ENCODE measurements around the gene SUGP1. TPM values are rescaled to one million over a fixed set of nuclear protein-coding genes. Genes with fewer than 3 reads are reported as not detected.
A peak's percentile ranks its signal among the peaks of the same experiment; 100 is the strongest.

The SUGP1 gene
- total RNA-seq, 1 experiment from 2014 or later: 81.3 TPM

- CTCF ChIA-PET: no interaction called here
- DNase-seq (ENCODE audit: low spot score) (no peak), ATAC-seq (no peak)
- TF ChIP-seq AR (CRISPR knock-in tag; IDR thresholded peaks at IDR 0.05) (no peak), ZNF263 (CRISPR knock-in tag; IDR thresholded peaks at IDR 0.05; ENCODE audit: low read depth) (peak; percentile 64; the same call in 1 of the 2 replicates)
- Mint-ChIP-seq H3K27ac (no peak overlapping the region), H3K4me1 (no peaks in the 10 kb centered on the region), H3K4me3 (no peak overlapping the region), H3K9me3 (peaks cover 13% of the 10 kb centered on the region), H3K36me3 (peaks cover 4% of the 10 kb centered on the region), H3K27me3 (ENCODE audit: low read depth) (peaks cover 29% of the 10 kb centered on the region)
- POLR2A ChIA-PET: no interaction called here
Observed at GRCh38 chr19:19239675-19240074, 80.6 kb downstream of the SUGP1 start.

- H3K4me3 Mint-ChIP-seq: no peak overlapping the region
- ChIA-PET CTCF (no interaction called here), POLR2A (no interaction called here)
- ATAC-seq: no peak; the same call in 1 of the 2 replicates
- no peak overlapping the region for H3K27ac Mint-ChIP-seq
- H3K9me3 Mint-ChIP-seq: peaks cover 25% of the 10 kb centered on the region
- H3K36me3 Mint-ChIP-seq: peaks cover 4% of the 10 kb centered on the region
- DNase-seq (ENCODE audit: low spot score): no peak
- no peaks in the 10 kb centered on the region for H3K4me1 Mint-ChIP-seq
- no peak for TF ChIP-seq ERG (CRISPR knock-in tag; IDR thresholded peaks at IDR 0.05)
- TF ChIP-seq ATF6 (CRISPR knock-in tag; IDR thresholded peaks at IDR 0.05): no peak
- no peak for TF ChIP-seq TP53 (CRISPR knock-in tag; IDR thresholded peaks at IDR 0.05)
- no peak for TF ChIP-seq ZNF423 (CRISPR knock-in tag; IDR thresholded peaks at IDR 0.05)
- TF ChIP-seq ZNF425 (CRISPR knock-in tag; conservative IDR thresholded peaks at IDR 0.05): no peak
- TF ChIP-seq MYBL2 (CRISPR knock-in tag; IDR thresholded peaks at IDR 0.05): no peak
- TF ChIP-seq CBFB (CRISPR knock-in tag; IDR thresholded peaks at IDR 0.05; ENCODE audit: low read depth): no peak
- TF ChIP-seq OVOL2 (CRISPR knock-in tag; IDR thresholded peaks at IDR 0.05; ENCODE audit: borderline replicate concordance): no peak
- no peak for TF ChIP-seq ELF4 (CRISPR knock-in tag; IDR thresholded peaks at IDR 0.05; ENCODE audit: low read depth)
- no peak for TF ChIP-seq NR2C2 (CRISPR knock-in tag; IDR thresholded peaks at IDR 0.05)
- no peak for TF ChIP-seq E2F4 (CRISPR knock-in tag; IDR thresholded peaks at IDR 0.05; ENCODE audit: borderline replicate concordance, low read depth)
- no peak for TF ChIP-seq FOXP4 (CRISPR knock-in tag; IDR thresholded peaks at IDR 0.05)
- TF ChIP-seq IRF1 (CRISPR knock-in tag; IDR thresholded peaks at IDR 0.05): no peak
- no peak for TF ChIP-seq ZNF138 (CRISPR knock-in tag; conservative IDR thresholded peaks at IDR 0.05)
- TF ChIP-seq ZNF396 (CRISPR knock-in tag; IDR thresholded peaks at IDR 0.05; ENCODE audit: borderline replicate concordance): no peak
- H3K27me3 Mint-ChIP-seq (ENCODE audit: low read depth): peaks cover 35% of the 10 kb centered on the region
Observed at GRCh38 chr19:19238126-19238894, 82.0 kb downstream of the SUGP1 start.
